GM18502 (cell line): ENCODE data around the gene DLG4.

Source experiments
- ATAC-seq: cut with Tn5 transposase; IDR thresholded peaks from one replicate; pipeline ENCODE4 v1.9.1; 2021; ENCODE audit warnings: mild to moderate bottlenecking; ENCODE audit not compliant: unreplicated experiment, poor library complexity

The DLG4 gene

DNA sequence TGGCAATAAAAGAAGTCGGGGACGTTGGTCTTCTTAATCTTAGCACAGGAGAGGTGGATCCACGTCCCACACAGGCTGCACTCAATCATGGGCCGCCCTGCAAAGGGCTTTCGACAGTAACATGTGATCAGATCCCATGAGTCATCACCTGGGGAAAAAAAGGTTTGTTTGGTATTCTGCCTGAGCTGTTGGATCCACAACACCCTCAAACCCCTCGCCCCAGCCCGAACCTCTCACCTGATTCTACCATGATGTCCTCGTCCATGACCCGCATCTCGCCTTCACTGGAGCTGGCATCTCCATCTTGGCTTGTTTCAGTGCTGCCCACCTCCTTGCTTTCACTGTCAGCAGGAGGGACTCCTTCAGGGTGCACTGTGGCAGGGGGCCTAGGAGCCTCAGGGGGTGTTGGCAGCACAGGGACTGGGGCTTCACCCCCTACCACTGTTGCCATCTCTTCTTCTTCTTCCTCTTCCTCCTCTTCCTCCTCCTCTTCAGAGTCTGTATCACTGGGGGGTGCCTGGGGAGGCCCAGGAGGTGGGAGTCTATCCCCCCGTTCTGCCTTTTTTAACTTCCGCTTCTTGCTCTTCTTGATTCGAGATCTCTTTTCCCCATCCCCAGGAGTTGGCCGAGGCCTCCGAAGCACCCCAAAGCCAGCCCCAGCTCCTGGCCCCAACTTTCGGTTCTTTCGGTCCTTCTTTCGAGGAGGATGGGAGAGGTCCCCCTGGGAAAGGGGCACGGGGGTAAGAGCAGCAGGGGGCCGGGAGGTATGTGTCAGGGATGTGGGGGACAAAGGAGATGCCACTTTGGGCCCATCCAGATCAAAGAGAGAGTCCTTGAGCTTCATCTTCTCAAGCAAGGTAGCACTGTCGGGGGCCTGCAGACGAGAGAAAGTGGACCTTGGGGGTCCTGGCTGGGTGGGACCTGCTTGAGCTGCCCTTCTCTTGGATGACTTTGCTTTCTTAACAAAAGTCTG lies 16.3 kb upstream of the DLG4 start:
- ATAC-seq: no peak

DNA sequence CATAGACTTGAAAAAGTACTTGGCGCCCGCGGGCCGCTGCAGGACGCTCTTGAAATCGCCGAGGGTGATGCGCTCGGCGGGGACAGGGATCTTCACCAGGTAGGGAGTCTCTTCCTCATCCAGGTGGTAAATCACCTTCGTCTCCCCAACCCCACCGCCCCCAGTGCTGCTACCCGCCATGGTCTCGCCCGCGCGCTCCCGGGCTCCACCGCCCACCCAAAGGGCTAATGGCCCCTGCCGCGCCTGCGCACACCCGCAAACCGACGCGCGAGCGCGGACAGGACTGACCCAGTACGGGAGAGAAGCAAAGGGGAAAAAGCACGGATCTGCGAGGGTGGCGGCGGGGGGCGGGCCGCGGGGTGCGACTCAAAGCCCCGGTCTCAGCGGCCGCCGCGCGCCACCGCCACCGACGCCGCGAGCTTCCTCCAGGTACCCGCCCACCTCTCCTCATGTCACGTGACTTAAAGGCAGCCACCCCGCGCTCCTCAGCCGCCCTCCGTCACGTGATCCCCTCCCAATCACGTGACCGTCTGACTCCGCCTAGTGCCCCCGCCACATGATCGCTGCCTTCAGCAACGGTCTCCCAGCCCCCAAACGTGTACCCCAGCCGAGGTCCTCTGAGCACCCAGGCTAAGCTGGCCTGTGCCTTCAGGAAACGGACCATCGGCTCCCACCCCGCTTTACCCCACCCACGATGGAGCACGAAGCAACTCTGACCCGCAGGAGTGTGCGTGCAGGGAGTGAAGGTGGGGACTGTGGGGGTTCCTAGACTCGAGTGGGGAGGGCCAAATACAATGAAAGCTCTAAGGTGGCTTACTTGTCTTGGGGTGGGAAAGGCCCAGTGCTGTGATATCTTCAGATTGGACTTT lies 14.7 kb upstream of the DLG4 start, which contains the start of gene DVL2:
DVL2 (minus strand) TSS at position 435 of the 869 bp plus-strand sequence; CDS start at position 180, 255 bp downstream.
- ATAC-seq: peak; percentile 51

DNA sequence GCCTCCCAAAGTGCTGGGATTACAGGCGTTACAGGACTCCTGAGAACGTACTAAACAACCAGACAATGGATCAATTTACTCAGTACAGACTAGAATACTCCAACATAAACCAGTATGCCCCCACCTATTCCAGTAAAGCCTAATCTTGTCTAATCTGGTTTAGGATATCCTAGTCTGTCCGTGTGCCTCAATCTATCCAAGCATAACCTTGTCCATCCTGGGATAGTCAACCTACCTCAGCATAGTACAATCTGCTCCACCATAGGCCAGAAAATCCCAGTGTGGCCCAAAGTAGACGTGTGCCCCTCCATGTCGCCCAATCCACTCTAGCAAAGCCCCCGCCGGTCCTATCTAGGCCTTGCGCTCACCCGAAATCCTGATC lies 14.1 kb upstream of the DLG4 start:
- no peak for ATAC-seq

DNA sequence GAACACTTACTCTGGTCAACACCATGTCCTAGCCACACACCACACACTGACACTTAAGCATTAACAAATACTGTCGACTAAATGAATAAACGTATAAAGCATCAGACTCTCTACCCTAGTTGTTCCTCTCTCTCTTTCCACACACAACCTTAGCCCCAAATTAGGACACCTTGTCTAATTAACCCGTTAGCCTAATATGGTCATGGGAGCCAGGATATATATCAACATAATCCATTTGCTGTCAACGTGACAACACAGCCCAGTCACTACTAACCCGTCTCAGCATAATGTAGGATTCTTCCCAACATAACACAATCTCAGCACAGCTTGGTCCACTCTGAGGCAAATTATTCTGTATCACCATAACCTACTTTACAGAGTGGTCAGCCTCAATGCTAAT lies 12.5 kb upstream of the DLG4 start:
- ATAC-seq: no peak

DNA sequence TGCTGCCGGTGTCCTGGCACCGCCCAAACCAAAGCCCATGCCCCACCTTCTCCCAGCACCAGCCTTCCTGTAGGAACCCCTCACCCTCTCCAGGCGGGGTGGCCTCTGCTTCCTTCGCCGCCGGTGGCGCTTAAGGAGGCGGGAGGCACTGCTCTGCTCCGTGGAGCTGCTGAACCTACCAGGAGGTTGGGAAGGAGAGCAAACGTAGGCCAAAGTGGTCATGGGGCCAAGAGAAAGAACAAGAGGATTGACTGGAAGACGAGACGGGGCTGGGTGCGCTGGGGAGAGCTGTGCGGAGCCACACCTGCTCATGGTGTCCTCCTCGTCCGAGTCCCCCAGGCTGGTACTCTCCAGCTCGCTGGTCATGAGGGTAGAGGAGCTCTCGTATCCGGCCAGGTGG lies 9.9 kb upstream of the DLG4 start:
- ATAC-seq: no peak

DNA sequence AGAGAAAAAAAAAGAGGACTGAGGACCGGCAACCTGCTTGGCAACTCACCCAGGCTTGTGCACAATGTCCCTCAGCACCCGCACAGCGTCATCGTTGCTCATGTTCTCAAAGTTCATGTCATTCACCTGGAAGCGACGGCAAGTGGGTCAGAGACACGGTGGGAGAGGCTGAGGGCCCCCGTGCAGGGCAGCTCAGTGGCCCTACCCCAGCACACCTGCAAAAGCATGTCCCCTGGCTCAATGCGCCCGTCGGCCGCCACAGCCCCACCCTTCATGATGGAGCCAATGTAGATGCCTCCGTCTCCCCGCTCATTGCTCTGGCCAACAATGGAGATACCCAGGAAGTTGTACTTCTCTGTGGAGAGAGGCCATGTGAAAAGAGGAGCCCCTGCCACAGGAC lies 9.3 kb upstream of the DLG4 start:
- ATAC-seq: no peak

DNA sequence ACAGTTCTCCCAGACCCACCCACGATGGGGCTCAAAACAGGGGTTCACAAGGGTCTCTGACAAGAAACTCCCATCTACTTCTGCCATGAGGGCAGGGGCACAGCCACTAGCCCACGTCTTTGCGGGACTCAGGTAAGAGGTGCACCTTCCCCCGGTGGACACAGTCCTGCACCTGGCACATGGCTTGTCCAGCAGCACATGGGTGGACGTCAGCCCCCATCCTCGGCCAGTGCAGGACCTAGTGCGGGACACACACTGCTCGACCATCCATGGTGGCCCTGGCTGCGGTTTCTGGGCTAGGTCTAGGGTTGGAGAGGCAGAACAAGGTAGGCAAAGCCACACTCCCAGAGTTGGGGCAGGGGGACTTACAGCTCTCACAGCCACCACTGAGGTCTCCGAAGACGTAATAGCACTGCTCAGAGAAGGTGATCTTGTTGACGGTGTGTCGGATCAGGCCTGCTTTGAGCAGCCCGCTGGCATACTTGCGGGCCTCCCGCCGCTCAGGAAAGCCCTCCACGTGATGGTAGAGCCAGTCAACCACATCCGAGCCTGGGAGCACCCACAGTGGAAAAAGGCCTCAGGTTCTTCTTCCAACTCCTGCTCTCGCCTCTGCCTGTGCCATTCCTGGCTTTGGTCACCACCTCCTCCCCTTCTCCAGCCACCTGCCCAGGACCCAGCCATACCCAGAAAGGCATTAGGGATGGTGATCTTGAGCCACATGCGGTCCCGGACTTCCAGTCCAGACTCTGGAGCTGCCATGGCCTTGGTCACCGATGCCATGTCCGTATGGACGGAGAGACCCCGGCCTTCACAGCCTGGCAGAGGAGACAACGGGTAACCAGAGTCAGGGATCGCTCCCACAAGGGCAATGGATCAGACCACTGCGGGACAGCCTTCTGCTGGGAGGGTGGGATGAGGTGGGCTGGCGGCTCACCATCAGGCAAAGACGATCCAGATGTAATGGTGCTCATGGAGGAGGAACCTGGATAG lies 7.4 kb upstream of the DLG4 start:
- no peak for ATAC-seq

DNA sequence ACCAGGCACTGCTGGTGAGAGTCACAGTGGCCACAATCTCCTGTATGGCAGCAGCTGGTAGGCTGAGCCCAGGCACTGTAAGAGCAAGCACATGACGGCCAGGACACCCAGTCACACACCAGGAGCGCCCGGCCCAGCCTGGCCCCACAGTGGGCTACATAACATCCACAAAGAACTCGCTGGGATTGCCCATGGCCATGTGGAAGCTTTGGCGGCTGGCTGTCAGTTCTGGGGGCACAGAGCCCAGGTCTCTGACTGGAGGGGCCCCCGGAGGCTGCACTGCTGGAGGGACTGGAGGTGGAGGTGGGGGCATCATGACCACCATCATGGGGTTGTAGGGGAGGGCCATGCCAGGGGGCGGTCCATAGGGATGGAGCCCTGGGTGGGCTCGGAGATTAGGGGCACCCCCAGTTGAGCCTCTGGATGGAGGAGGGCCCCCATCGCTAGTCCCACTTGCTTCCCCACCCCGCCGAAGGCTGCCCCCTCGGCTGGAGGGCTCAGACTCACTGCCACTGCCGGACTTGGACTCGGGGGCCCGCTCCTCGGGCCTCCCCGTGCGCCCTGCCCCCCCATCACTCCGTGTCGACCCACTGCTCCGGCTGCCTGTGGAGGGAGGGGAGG lies 6.2 kb upstream of the DLG4 start:
- no peak for ATAC-seq

DNA sequence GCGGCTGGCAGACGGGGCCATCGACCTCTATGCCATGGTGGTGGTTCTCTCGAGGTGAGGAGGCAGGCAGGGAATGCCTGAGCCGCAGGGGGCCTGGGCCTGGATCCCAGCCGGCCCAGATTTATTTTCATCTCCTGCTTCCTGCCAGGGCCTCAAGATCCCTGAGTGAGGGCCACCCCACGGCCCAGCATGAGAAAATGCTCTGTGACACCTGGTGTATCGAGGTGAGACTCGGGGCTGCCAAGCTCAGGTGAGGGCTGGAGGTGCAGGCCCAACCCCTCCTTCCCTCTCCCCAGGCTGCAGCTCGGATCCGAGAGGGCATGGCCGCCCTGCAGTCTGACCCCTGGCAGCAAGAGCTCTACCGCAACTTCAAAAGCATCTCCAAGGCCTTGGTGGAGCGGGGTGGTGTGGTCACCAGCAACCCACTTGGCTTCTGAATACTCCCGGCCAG lies 5.0 kb upstream of the DLG4 start:
- ATAC-seq: no peak

DNA sequence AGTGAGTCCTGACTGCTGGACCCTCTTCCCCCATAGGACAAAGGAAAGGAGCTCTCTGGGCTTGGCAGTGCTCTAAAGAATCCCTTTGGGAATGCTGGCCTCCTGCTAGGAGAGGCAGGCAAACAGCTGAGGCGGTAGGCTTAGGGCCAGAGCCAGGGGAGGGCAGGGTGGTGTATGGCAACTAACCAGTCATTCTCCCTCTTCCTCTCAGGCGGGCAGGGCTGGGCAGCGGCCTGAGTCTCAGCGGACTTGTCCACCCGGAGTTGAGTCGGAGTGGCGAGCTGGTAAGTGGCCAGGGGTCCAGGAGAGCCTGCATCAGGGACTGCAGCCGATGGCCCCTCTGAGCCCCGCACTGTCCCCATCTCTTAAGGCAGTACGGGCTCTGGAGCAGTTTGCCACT lies 4.5 kb upstream of the DLG4 start:
- no peak for ATAC-seq

DNA sequence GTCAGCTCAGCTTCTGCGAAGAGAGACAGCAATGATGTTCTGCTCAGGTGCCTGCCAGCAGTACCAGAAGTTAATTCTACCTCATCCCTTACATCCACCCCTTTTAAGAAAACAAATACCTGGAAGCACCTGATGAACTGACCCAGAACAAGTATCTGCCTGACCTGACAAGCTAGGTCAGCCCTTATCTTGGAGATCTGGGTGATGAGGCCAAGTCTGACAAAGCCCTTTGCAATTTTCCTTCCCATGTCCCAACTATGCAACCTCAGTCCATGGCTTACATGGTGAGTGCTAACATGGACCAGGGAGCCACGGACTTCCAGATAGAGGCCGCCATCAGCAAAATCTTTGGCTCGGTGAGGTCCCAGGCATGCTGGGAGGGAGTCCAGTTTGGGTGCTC lies 3.7 kb upstream of the DLG4 start:
- no peak for ATAC-seq

DNA sequence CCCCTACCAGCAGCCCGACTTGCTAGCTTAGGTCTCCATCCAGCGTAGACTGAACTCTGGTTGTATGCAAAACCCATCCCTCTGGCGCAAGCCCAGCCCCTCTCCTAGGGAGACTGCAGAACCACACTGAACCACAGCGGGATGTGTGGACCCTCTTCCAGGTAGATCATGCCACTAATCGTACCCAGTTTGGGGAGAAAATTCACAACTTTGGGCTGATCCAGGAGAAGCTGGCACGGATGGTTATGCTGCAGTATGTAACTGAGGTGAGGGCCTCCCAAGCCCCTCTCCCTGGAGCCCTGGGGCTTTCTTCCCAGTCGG lies 3.3 kb upstream of the DLG4 start:
- no peak for ATAC-seq

DNA sequence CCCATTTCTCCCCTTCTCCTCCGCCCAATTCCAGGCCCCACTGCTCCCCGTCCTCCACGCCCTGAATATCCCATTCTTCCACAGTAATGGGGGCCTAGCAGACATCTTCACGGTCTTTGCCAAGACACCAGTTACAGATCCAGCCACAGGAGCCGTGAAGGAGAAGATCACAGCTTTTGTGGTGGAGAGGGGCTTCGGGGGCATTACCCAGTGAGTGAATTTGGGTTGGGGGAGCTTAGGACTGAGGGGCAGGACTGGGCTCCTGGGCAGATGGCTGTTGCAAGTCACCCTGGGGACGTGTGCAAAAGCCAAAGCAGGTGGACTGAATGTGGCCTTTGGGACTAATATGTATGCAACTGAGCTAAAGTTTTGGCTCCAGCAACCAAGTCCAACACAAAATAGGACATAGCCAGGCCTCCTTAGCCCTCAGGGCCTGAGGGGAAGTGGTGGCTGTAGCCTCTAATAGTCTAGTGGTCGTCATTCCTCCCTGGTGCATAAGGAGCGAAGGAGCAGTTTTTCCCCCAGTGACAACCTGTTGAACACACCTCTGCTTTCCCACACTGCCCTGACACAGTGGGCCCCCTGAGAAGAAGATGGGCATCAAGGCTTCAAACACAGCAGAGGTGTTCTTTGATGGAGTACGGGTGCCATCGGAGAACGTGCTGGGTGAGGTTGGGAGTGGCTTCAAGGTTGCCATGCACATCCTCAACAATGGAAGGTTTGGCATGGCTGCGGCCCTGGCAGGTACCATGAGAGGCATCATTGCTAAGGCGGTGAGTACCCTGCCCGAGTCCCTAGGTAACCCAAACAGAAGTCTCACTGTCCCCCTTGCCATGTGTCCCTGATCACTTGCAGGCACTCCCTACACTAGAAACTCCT lies 2.7 kb upstream of the DLG4 start:
- ATAC-seq: no peak

DNA sequence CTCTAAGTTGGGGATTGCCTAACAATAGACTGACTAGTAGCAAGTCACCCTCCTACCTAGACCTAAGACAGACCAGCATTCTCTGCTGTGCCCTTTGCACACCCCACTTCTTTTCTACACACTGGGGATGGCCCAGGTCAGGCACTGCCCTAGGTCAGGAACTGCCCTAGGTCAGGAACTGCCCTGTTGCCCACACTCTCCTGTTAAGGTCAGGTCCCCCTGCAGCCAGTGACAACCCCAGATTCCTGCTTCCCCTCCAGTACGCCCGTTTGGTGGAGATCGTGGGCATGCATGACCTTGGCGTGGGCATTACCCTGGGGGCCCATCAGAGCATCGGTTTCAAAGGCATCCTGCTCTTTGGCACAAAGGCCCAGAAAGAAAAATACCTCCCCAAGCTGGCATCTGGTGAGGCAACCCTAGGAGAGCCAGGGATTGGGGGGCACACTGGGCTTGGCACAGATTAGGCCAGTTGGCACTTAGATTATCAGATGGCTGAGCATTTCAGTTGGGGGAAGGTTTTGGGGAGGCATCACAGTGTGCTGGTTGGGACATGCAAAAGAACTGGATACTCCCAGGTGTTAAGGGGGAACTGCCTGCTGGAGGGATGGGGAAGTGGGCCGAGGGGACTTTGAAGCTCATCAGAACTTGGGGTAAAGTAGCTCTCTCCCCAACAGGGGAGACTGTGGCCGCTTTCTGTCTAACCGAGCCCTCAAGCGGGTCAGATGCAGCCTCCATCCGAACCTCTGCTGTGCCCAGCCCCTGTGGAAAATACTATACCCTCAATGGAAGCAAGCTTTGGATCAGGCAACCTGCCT lies 1.8 kb upstream of the DLG4 start:
- ATAC-seq: no peak

DNA sequence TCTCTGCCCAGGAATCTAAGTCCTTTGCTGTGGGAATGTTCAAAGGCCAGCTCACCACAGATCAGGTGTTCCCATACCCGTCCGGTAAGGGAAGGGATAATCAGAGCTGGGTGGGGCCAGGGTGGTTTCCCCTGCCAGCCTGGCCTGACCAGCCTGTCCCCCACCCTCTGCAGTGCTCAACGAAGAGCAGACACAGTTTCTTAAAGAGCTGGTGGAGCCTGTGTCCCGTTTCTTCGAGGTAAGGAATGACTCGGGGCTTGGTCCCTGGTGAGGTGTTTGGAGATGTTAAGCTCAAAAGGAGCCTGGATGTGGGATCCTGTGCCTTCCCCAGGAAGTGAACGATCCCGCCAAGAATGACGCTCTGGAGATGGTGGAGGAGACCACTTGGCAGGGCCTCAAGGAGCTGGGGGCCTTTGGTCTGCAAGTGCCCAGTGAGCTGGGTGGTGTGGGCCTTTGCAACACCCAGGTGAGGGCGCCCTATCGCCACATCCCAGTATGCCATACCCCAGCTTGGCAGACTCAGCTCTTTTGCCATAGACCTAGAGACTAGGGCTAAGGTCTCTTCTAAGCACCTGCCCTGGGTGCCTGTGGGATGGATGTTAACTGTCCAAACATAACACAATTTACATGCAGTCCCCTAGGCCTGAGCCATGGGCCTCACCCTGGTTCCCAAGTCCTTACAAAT lies 1.1 kb upstream of the DLG4 start:
- ATAC-seq: no peak

DNA sequence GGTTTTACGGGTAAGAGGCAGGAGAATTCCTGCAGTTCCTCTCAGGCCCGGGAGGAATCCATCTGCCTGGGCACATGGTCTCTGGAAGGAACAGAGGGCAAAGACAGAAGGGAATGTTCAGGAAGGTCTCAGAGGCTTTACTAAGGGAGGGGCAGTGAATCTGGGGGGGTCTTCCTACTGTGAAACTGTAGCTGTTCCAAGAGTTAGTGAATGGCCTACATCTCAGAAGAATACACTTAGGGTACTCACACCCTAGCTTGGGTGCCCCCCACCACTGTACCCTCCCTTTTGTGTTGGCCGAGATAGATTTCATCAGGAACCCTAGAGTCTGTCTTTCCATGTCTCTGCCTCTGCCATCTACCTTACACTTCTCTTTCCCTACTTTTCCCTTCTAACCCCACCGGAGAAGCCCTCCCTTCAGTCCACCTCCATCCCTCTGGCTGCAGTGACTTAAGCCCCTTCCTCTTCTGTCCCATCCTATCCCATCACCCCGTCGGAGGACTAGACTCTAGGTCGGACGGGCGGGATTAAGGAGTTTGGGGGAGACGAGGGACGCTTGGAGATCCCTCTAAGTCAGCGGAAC lies 316 bp downstream of the DLG4 start:
- ATAC-seq: no peak

DNA sequence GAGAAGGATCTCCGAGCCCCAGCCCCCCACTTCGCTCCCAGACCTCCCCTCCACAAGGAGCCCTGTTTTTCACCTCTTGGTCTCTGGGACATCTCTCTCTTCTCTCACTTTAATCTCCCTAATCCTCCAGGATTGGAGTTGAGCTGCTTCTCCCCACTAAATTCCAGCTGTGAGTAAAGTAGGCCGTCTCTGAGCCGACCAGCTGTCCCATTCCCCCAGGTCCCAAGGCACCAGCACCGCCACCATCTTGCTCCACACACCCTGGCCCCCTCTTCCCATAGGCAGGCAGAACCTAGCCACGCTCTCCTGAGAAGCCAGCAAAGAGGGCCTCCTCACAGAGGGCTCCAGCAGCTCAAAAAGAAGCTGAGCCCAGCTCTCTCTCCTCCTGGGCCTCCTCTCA lies 878 bp downstream of the DLG4 start:
- no peak for ATAC-seq
